ENCODE measurements around the gene PCYT1A.

PCYT1A gene

DNA sequence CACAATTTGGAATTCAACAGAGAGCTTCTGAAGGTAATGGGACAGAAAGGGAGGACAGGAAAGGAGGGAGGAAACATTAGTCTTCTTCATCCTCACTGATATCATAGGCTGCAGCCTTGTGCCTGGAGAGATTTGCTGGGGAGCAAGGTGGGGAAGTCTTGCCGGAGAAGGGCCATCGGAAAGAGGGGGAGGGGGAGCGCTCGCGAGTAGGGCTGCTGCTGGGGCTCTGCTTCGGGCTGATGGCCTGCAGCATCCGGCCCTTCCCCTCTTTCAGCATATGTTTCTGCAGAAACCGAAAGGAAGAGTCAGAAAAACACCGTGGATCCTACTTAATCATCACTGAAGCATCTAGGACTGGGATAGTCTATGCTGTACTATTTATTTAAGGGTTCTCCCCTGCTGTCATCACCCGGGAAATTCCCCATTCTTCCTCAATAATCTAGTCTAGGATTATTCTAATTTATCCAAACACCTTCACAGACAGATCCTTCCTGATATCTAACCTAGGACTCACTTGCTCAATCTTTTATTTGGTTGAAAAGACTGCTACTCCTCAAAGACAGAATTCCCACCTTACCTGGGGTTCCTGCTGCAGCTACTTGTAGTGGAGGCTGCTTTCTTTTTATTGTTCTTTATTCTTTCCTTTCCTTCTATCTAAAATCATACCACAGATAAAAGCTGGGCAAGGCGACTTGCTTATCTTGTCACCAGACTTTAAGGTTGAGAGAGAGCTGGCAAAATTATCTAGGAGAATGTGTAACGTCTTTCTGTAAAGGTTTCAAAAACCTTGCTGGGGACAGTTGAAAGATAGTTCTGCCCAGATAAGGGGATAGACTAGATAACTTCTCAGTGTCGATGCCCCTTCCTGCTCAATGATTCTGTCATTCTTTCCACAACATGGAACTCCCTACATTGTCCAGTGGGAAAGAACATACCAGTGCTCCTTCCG is 48.6 kb downstream of the PCYT1A start:
- no peak for DNase-seq

DNA sequence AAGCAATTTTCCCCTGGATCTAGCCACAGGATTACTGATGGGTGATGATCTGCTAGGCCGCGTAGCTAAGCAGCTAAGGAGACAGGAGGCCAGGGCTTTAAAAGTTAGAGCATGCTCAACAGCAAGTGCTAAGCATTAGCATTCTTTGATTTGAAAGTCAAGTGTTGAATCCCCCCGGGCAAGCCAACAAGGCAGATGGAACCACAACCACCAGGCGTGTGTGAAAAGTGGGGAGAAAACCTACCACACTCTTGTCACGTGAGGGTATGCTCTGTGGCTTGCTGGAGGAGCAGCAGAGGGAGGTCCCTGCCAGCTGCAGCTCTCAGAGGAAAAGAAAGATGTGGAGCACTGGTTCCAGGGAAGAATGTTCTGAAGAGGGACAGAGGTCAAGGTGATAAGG is 50.3 kb downstream of the PCYT1A start:
- DNase-seq = no peak

DNA sequence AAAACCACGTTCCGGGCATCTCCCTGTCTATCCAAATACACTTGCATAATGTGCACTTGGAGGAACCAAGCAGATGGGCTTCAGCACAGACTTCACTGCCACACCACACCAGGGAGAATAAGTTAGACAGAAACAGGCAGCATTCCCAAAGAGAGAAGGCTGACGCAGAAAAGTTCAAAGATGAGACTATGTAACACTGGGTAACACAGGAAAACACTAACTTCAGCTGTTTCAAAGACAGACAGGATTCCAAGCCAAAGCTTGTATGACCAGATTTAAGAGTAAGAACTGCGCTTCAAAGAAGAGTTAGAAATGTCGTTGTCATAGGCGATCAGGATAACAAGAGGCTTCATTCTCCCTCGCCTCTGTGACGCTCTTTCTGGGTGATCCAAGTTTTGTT is 51.3 kb downstream of the PCYT1A start:
- DNase-seq = no peak

DNA sequence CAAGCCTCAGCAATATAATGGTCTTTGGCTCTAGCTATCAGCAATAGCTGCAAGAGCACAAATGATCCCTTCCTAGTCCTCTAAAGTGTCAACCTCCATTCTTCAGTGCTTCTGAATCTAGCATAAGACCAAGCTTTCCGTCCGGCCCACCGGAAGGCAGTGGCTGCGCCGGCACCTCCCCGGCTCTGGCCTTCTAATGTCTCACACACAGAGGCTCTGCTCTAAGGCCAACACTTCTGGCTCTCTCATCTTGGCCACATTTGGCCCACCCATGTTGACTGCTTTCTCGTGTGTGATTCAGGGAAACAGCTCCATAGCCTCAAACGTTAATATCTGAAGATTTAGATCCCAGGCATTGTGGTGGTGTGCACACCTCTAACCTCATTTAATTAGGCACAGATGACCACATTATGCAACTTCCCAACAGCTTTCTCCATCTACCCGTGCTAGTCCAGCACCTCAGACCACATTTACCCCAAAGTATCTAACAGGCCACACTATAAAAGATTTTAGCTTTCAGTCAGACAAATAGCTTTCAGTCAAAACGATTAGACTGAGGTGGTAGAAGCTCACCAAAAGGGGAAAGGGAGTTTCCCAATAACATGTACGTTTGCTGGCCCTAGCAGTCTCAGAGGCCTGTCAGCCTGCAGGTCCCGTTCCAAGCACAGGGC is 51.9 kb downstream of the PCYT1A start:
- no peak for DNase-seq

DNA sequence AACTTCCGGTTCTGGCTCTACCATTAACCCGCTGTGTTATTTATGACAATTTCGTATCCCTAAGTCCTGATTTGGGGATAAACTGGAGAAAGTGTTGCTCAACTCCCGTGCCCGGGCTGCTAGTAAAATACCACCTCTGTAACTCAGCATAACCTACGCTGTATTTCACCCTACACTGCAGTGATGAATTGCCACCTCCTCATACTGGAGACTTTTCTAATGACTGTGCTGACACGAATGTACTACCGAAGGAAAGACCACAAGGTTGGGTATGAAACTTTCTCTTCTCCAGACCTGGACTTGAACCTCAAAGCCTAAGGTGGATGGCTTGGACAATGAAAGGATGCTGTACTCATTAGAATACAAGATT is 54.7 kb downstream of the PCYT1A start:
- DNase-seq = no peak

DNA sequence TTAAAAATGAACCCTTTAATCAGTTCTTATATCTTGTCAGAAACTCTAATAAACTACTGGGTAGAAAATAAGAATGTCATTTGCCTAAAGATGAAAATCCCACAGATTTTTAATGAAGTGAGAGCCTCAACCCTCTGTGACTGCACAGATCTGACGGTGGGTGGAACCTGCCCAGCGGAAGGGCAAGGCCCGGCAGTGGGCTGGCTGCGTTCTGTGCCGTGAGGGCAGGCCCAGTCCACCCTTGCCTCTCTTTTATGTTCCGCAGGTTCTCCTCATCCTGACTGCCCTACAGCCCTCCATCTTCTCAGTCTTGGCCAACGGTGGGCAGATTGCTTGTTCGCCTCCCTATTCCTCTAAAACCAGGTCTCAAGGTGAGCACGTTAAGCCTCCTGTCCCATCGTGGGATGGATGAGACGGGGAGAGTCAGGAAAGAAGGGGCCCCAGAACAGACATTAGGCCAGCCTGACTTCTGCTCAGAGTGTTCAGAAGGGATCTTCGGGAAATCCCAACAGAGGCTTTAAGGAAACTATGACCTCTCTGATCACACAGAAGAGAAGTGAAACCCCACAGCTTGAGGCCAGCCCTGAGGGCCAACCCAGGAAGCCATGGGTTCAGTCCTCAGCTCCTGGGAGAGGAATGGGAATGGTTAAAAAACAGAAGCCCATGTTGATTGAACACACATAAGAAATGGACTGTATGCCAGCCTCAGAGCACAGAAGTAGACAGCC is 55.2 kb downstream of the PCYT1A start:
- DNase-seq = no peak

DNA sequence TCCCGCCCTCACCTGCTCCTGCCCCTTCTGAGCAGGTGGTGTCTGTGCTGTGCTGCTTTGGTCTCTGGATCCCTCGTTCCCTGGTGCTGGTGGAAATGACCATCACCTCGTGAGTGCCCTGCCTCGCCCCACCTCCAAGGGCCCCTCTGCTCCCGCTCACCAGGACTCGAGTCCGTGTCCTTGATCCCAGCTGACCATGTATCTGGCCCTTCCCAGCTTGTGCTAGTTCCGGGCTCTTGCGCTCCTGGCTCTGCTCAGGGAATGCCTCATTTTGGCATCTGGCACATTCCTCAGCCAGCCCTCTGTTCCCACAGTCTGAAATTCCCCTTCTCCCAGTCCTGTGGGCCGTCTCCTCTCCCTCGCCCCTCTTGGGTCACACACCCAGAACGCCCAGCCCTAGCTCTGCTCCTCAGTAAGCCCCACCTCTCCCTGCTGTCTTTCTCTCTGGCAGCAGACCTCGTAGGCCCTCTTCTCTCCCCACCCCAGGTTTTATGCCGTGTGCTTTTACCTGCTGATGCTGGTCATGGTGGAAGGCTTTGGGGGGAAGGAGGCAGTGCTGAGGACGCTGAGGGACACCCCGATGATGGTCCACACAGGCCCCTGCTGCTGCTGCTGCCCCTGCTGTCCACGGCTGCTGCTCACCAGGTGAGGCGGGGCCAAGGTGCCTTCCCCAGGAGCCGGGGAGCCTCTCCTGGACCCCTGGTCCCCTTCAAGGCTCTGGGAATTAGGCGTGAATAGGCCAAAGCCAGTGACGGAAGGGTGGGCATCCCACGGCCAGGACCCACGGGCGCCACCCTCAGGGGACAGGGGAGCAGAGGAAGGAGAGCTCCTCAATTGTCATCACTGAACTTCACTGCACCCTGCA is 59.7 kb downstream of the PCYT1A start:
- DNase-seq = no peak

DNA sequence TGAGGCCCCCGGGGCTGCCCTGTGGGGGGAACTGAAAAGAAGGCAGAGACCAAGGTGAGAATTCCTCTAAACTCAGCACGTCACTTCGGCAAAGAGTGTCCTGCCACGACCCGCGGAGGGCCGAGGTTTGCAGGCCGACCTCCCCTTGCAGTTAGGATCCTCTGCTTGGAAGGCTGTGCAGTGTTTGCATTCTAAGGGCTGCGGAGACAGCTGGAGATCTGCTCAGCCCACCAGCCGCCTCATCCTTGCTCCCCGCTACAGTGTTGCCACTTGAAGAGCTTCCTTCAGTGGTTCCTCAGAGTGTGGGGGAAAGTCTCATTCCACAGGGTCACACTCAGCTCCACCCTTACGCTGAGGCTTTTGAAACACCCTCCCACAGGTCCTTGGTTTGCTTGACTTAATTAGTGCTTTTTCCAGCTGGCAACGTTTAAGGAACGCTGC is 60.4 kb downstream of the PCYT1A start:
- no peak for DNase-seq

DNA sequence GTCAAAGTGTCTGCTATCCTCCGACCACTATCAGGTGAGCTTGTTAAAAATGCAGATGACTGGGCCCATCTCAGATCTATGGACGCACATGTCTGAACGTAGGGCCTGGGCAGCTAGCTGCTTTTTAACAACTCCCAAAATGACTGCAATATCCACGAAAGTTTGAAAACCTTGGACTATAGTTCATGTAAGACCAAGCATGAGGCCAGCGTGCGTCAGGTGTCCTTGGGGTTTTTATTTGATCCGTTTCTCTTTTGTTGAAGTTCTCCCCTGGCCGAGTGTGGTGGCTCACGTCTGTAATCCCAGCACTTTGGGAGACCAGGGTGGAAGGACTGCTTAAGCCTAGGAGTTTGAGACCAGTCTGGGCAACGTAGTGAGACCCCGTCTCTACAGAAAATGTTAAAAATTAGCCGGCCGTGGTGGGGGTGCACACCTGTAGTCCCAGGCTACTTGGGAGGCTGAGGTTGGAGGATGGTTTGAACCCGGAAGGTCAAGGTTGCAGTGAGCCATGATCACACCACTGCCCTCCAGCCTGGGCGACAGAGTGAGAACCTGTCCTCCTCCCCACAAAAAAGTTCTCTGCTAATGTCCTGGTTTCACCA is 61.7 kb downstream of the PCYT1A start:
- DNase-seq = no peak

DNA sequence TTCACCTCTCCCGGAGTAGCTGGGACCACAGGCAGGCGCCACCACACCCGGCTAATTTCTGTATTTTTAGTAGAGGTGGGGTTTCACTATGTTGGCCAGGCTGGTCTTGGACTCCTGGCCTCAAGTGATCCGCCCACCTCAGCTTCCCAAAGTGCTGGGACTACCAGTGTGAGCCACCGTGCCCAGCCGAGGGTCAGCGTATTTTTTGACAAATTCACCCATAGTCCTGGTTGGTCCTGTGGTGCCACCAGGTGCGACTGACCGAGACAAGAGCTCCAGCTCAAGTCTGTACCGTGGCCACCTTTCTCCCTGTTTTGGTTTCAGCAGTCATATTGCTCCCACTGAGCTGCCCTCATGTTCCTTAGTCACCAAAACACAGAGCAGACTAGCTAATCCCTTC is 62.4 kb downstream of the PCYT1A start:
- DNase-seq = no peak

DNA sequence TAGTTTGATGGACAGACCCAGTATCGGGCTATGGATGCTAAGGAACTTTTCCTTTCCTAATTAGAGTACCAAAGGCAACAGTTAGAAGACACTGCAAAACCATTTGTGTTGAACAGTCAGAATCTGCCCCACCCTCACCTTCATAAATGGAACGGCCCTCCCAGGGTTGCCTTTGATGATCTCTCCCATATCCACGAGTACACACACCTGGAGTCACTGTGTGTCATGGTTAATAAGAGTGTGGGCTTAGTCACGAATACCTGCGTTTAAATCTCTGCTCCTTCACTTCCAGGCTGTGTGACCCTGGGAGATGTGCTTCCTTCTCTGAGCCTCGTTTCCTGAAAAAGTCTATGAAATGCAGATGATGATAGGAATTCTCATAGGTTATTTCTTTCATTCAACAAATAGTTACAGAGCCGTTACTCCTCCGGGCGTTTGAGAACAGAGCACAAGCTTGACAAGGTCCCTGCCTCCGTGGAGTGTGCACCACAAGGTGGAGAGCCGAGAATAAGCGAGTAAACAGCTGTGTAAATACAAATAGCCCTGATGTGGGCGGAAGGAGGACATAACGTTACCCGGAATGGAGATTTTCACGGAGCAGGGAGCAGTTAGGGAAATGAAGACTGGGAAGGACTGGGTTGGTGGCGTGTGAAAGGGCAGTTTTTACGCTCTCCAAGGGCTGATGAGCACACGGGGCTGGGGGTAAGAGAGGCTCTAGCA is 64.5 kb downstream of the PCYT1A start:
- no peak for DNase-seq

DNA sequence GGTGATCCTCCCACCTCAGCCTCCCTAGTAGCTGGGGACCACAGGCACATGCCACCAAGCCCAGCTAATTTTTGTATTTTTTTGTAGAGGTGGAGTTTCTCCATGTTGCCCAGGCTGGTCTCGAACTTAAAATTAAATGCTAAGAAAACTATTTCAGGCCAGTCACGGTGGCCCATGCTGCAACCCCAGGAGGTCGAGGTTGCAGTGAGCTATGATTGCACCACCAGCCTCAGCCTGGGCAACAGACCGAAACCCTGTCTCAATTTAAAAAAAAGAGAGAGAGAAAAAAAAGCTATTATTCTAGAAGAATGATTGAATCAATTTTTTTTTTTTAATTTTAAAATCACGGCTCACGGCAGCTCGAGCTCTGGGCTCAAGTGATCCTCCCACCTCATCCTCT is 66.5 kb downstream of the PCYT1A start:
- no peak for DNase-seq

DNA sequence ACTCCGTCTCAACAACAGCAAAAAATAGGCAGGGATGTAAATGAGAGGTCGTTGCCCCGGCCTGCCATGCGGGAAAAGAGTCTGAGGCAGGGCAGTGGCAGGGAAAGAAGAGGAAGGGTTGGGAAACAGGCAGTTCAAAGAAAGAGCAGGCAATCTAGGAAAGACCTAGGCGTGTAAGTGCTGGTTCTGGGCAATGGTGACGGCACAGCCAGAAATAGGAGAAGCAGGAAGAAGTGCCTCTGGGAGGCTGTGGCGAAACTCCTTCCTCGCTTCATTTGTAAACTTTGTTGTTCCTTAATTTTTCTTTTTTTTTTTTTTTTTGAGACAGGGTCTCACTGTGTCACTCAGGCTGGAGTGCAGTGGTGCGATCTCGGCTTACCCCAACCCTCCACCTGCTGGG is 66.9 kb downstream of the PCYT1A start:
- peak in 5 of 51 donors; percentile 8 to 23 (median 15) for DNase-seq

DNA sequence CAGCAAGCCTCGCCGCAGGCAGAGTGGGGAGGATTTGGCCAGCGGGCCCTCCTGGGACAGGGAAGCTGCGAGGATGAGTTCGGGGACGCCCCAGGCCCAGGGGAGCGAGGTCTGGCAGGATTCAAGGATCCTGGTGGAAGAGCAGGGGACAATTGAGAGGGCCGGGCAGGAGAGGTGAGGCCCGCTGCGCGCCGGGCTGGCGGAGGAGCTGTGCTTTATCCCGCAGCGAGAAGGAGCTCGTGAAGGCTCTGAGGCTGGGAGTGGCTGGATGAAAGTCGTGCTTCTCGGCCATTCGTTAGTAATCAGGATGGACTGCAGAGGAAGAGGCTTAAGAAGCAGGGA is 67.6 kb downstream of the PCYT1A start:
- DNase-seq = no peak

DNA sequence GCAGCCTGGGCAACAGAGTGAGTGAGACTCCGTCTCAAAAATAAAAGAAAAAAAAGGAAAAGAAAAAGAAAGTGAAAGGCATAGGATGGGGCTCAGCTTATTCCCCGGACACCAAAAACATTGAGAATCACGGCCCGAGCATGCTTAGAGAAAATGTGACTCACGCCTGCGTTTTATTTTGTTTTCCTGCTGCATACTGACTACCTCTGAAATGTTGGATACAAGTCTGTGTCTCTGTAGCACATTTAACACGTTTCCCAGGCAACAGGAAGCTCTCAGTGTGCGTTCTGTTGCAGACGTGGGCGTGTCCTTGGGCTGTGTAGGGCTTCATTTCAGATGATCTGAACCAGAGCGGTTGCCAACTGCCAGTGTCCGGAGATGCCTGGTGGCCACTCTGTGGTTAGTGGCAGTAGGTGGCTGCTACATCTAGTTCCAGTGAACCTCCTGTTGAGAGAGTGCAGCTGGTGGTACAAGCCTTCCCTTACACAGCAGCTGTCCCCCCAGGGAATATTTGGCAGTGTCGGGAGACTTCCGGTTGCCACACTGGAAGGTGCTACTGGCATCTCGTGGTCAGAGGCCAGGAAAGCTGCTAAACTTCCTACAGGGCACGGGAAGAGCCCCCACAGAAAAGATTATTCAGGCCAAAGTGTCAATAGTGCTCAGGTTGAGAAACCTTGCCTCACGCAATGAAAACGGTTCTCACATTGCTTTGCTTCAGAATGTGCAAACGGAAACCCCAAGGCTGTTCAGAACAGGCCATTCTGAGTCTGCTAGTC is 68.1 kb downstream of the PCYT1A start:
- peak in 35 of 51 donors; percentile 15 to 72 (median 48) for DNase-seq

DNA sequence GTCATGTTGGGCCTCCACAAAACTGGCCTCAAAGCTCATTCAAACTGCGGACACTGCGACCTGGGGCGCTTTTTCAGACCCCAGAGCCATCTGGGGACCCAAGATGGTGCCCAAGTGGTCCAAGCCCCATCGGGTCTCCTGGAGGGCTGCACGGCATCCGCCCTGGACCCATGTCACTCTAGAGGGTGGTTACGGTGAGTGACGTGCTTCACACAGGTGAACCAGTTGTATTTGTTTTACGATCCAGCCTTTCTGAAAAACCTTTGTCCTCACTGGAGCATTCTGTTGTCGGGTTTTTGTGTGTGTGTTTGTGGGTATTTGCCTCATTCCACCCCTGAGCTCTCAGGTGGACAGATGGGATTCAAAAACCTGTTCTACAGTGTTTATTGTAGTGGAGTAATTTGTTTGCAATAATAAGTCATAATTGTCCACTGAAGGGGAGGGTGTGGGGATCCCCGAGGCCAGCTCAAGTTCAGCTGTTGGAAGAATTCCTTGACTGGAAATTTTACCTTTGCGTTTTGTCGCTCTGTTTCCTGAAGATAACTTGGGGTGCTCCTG is 69.3 kb downstream of the PCYT1A start:
- no peak for DNase-seq

DNA sequence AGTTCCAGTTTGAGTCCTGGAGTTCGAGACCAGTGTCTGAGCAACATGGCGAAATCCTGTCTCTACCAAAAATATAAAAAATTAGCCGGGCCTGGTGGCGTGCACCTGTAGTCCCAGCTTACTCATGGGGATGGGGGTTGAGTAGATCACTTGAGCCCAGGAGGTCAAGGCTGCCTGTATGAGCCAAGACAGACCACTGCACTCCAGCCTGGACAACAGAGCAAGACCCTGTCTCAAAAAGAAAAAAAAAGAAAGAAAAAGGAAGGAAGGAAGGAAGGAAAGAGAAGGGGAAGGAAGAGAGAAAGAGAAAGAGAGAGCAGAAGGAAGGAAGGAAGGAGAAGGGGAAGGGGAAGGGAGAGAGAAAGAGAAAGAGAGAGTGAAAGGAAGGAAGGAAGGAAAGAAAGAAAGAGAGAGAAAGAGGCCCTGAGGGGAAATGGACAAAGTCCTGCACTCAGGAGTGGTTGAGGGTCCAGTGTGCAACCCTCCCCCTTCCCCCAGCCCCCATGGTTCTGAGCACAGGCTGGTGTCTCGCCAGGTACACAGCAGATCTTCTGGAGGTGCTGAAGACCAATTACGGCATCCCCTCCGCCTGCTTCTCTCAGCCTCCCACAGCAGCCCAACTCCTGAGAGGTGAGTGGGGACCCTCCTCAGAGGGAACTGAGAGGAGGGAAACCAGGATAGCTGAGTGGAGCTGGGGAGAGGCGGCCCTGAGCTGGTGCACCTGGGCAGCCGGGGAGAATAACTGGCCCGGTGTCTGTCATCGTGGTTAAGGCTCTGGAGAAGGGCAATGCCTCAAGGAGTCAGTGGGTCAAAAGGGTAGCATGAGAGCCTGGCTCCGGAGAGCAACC is 70.0 kb downstream of the PCYT1A start:
- DNase-seq = no peak

DNA sequence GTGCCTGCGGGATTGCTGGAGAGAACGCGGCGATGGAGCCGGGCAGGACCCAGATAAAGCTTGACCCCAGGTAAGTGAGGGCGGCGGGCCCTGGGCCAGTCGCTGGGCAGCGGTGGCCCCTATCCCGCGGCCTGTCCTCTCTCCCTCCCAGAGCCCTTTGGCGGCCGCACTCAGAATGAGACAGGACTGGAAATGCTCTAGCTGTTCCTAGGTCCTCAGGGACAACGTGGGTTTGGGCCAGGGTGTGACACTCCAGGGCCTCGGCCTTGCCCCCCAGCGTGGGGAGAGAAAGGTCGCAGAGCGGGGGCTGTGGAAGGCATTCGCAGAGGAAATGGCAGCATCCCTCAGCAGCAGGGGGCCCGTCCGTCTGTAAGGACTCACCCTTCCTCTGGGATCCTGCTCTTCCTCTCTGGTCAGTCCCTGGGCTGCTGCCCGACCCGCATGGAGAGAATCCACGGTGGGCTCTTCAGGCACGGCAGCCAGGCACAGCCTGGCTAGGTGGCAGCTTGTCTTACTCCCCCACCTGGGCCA is 70.8 kb downstream of the PCYT1A start:
- DNase-seq = no peak
